ENCODE results near the gene ARMC8.

The ARMC8 gene

GRCh38 chr3:138325990-138326389 lies 138.9 kb downstream of the ARMC8 start:
- H3K27me3 ChIP-seq (ENCODE audit: insufficient read depth, low read length) = no peaks in the 10 kb centered on the region
- H3K9me3 ChIP-seq (ENCODE audit: low read length) = no peaks in the 10 kb centered on the region
- no peaks in the 10 kb centered on the region for H3K79me2 ChIP-seq (ENCODE audit: insufficient read depth, low read length)
- H3K4me2 ChIP-seq (ENCODE audit: low read length) = no peak overlapping the region
- H3K4me3 ChIP-seq (ENCODE audit: low read depth, low read length, poor library complexity, severe bottlenecking) = no peak overlapping the region
- no peak overlapping the region for H3K9ac ChIP-seq (ENCODE audit: low read length)
- H3K27ac ChIP-seq (ENCODE audit: low read depth, low read length, poor library complexity, severe bottlenecking) = no peak overlapping the region
- no peaks in the 10 kb centered on the region for H4K20me1 ChIP-seq (ENCODE audit: insufficient read depth, low read length)
- TF ChIP-seq EZH2 (IDR thresholded peaks at IDR 0.05; ENCODE audit: borderline replicate concordance, low read length) (no peak), CTCF (IDR thresholded peaks at IDR 0.05; ENCODE audit: low read length) (no peak)
- H3F3A ChIP-seq (ENCODE audit: insufficient read depth, low read length) = peaks cover 5% of the 10 kb centered on the region; the same call in 1 of the 2 replicates
- peaks cover 13% of the 10 kb centered on the region for H3K4me1 ChIP-seq (ENCODE audit: insufficient read depth, low read length, severe bottlenecking)
- H2AFZ ChIP-seq (ENCODE audit: low read length) = no peak overlapping the region
- H3K9me2 ChIP-seq (ENCODE audit: low read depth, low read length) = no peaks in the 10 kb centered on the region
- H3K36me3 ChIP-seq (ENCODE audit: insufficient read depth, low read length) = no peaks in the 10 kb centered on the region

- peaks cover 13% of the 10 kb centered on the region for H3K4me1 ChIP-seq (ENCODE audit: insufficient read depth, low read length, severe bottlenecking)
- no peak overlapping the region for H3K27ac ChIP-seq (ENCODE audit: low read depth, low read length, poor library complexity, severe bottlenecking)
- no peak overlapping the region for H2AFZ ChIP-seq (ENCODE audit: low read length)
- H3K9me2 ChIP-seq (ENCODE audit: low read depth, low read length) = no peaks in the 10 kb centered on the region
- TF ChIP-seq CTCF (IDR thresholded peaks at IDR 0.05; ENCODE audit: low read length) (no peak), EZH2 (IDR thresholded peaks at IDR 0.05; ENCODE audit: borderline replicate concordance, low read length) (no peak)
- no peaks in the 10 kb centered on the region for H3K36me3 ChIP-seq (ENCODE audit: insufficient read depth, low read length)
- H3K9me3 ChIP-seq (ENCODE audit: low read length) = no peaks in the 10 kb centered on the region
- H3K4me3 ChIP-seq (ENCODE audit: low read depth, low read length, poor library complexity, severe bottlenecking) = no peak overlapping the region
- H3K79me2 ChIP-seq (ENCODE audit: insufficient read depth, low read length) = no peaks in the 10 kb centered on the region
- no peaks in the 10 kb centered on the region for H4K20me1 ChIP-seq (ENCODE audit: insufficient read depth, low read length)
- no peaks in the 10 kb centered on the region for H3K27me3 ChIP-seq (ENCODE audit: insufficient read depth, low read length)
- no peak overlapping the region for H3K4me2 ChIP-seq (ENCODE audit: low read length)
- H3F3A ChIP-seq (ENCODE audit: insufficient read depth, low read length) = peaks cover 5% of the 10 kb centered on the region; the same call in 1 of the 2 replicates
- H3K9ac ChIP-seq (ENCODE audit: low read length) = no peak overlapping the region
Measured at GRCh38 chr3:138326866-138327595, 139.9 kb downstream of the ARMC8 start.

- Histone ChIP-seq H3K4me1 (ENCODE audit: insufficient read depth, low read length, severe bottlenecking) (peaks cover 13% of the 10 kb centered on the region), H3K4me2 (ENCODE audit: low read length) (no peak overlapping the region)
Measured at GRCh38 chr3:138327831-138328230, 140.7 kb downstream of the ARMC8 start.

More at GRCh38 chr3:138327831-138328230, 140.7 kb downstream of the ARMC8 start:
- no peaks in the 10 kb centered on the region for H3K36me3 ChIP-seq (ENCODE audit: insufficient read depth, low read length)
- H3K9me2 ChIP-seq (ENCODE audit: low read depth, low read length) = no peaks in the 10 kb centered on the region
- no peak overlapping the region for H3K27ac ChIP-seq (ENCODE audit: low read depth, low read length, poor library complexity, severe bottlenecking)
- no peak overlapping the region for H2AFZ ChIP-seq (ENCODE audit: low read length)
- H3F3A ChIP-seq (ENCODE audit: insufficient read depth, low read length) = peaks cover 5% of the 10 kb centered on the region; the same call in 1 of the 2 replicates
- no peak overlapping the region for H3K9ac ChIP-seq (ENCODE audit: low read length)
- H3K4me3 ChIP-seq (ENCODE audit: low read depth, low read length, poor library complexity, severe bottlenecking) = no peak overlapping the region
- H3K79me2 ChIP-seq (ENCODE audit: insufficient read depth, low read length) = no peaks in the 10 kb centered on the region
- no peaks in the 10 kb centered on the region for H3K9me3 ChIP-seq (ENCODE audit: low read length)
- H3K27me3 ChIP-seq (ENCODE audit: insufficient read depth, low read length) = no peaks in the 10 kb centered on the region
- TF ChIP-seq CTCF (IDR thresholded peaks at IDR 0.05; ENCODE audit: low read length) (no peak), EZH2 (IDR thresholded peaks at IDR 0.05; ENCODE audit: borderline replicate concordance, low read length) (no peak)
- H4K20me1 ChIP-seq (ENCODE audit: insufficient read depth, low read length) = no peaks in the 10 kb centered on the region

Measured in OCI-LY1 (cell line).